ENCODE results near the gene CBX8. TPM values are rescaled to one million over a fixed set of nuclear protein-coding genes. Genes with fewer than 3 reads are reported as not detected.

The CBX8 gene
- total and polyA plus RNA-seq, 2 of the 13 experiments (the other 11 are each of a cell fraction or from before 2014, with no cell fraction given), result 0.34 to 12.6 TPM

- peak; percentile 79; the same call in 1 of the 2 replicates for TF ChIP-seq SP4 (CRISPR knock-in tag; IDR thresholded peaks at IDR 0.05)
- no peak for TF ChIP-seq MZF1 (CRISPR knock-in tag; IDR thresholded peaks at IDR 0.05; ENCODE audit: borderline replicate concordance)
- no peak for TF ChIP-seq ZNF343 (CRISPR knock-in tag; IDR thresholded peaks at IDR 0.05)
- TF ChIP-seq RAD51 (IDR thresholded peaks at IDR 0.05; ENCODE audit: borderline replicate concordance), result no peak
- TF ChIP-seq ZNF142 (CRISPR knock-in tag; IDR thresholded peaks at IDR 0.05), result peak; percentile 50; the same call in 1 of the 2 replicates
- TF ChIP-seq REL (CRISPR knock-in tag; conservative IDR thresholded peaks at IDR 0.05), result no peak
- no peak for TF ChIP-seq PRDM4 (CRISPR knock-in tag; IDR thresholded peaks at IDR 0.05; ENCODE audit: borderline replicate concordance)
- no peak for TF ChIP-seq TIGD3 (CRISPR knock-in tag; IDR thresholded peaks at IDR 0.05; ENCODE audit: borderline replicate concordance)
- TF ChIP-seq SYNCRIP (IDR thresholded peaks at IDR 0.05; ENCODE audit: insufficient read depth, low read depth, low read length), result no peak
- TF ChIP-seq TCF7L2 (IDR thresholded peaks at IDR 0.05; ENCODE audit: low read depth, low read length), result no peak
- TF ChIP-seq ZMYM2 (CRISPR knock-in tag; IDR thresholded peaks at IDR 0.05), result peak; percentile 54; the same call in 1 of the 2 replicates
- TF ChIP-seq ZBTB37 (CRISPR knock-in tag; IDR thresholded peaks at IDR 0.05), result no peak
- TF ChIP-seq WIZ (CRISPR knock-in tag; IDR thresholded peaks at IDR 0.05), result no peak
- peak; percentile 92 for TF ChIP-seq IRF2 (CRISPR knock-in tag; IDR thresholded peaks at IDR 0.05)
- peak; percentile 87; the same call in 1 of the 2 replicates for TF ChIP-seq ZNF256 (CRISPR knock-in tag; conservative IDR thresholded peaks at IDR 0.05)
- no peak for TF ChIP-seq U2AF1 (optimal IDR thresholded peaks at IDR 0.05; ENCODE audit: low read depth, low read length)
- TF ChIP-seq HBP1 (CRISPR knock-in tag; IDR thresholded peaks at IDR 0.05; ENCODE audit: low read depth), result peak; percentile 85; the same call in 1 of the 2 replicates
Measured at GRCh38 chr17:79822583-79823124, 25.8 kb upstream of the CBX8 start (continued).

Measured in HepG2 (cell line).